Neural cell (in vitro differentiated cells): ENCODE results near the gene HHIPL1. TPM values are rescaled to one million over a fixed set of nuclear protein-coding genes. Genes with fewer than 3 reads are reported as not detected.

ENCODE experiments used
- H2AFZ ChIP-seq: fragments of 200-600, 300-800 bp; sonication (generic), shearing (Covaris generic); 2 replicates; pipeline ENCODE4 v1.6.0; 2014; ENCODE audit warnings: low read depth, mild to moderate bottlenecking, antibody characterized with exemption, low read length, moderate library complexity
- H3F3A ChIP-seq: fragments of 200-600 bp; shearing (Covaris generic); 2 replicates; pipeline ENCODE4 v1.6.1; 2016; ENCODE audit warnings: mild to moderate bottlenecking, moderate library complexity, mixed read lengths, antibody characterized with exemption, low read length; ENCODE audit not compliant: insufficient read depth, poor library complexity, severe bottlenecking
- H3K27ac ChIP-seq: fragments of 200-600, 300-800 bp; sonication (generic), shearing (Covaris generic); 2 replicates; pipeline ENCODE4 v1.5.1; 2014; ENCODE audit warnings: mild to moderate bottlenecking, low read length, moderate library complexity
- H3K27me3 ChIP-seq: fragments of 300-800, 200-600 bp; sonication (generic), shearing (Covaris generic); 2 replicates; pipeline ENCODE4 v1.6.0; 2014; ENCODE audit warnings: mild to moderate bottlenecking, low read depth, low read length, moderate library complexity; ENCODE audit not compliant: insufficient read depth
- H3K36me3 ChIP-seq: fragments of 300-800, 200-600 bp; sonication (generic), shearing (Covaris generic); 2 replicates; pipeline ENCODE4 v1.5.1; 2014; ENCODE audit warnings: mild to moderate bottlenecking, antibody characterized with exemption, low read length, moderate library complexity; ENCODE audit not compliant: insufficient read depth
- H3K4me2 ChIP-seq: fragments of 300-800, 200-600 bp; sonication (generic), shearing (Covaris generic); 2 replicates; pipeline ENCODE4 v1.6.0; 2014; ENCODE audit warnings: mild to moderate bottlenecking, low read length
- H3K4me3 ChIP-seq: fragments of 300-800, 200-600 bp; sonication (generic), shearing (Covaris generic); 2 replicates; pipeline ENCODE4 v1.5.1; 2014; ENCODE audit warnings: mild to moderate bottlenecking, low read length, moderate library complexity
- H3K79me2 ChIP-seq: fragments of 200-600 bp; shearing (Covaris generic); replicated peaks from 2 replicates; pipeline ENCODE4 v1.6.0; 2014; ENCODE audit warnings: mild to moderate bottlenecking, low read length, moderate library complexity; ENCODE audit not compliant: insufficient read depth
- H3K9ac ChIP-seq: fragments of 300-800, 200-600 bp; sonication (generic), shearing (Covaris generic); 2 replicates; pipeline ENCODE4 v1.6.1; 2016; ENCODE audit warnings: mild to moderate bottlenecking, low read length, mixed read lengths
- H3K9me2 ChIP-seq: fragments of 200-600 bp; shearing (Covaris generic); 2 replicates; pipeline ENCODE4 v1.6.1; 2016; ENCODE audit warnings: mild to moderate bottlenecking, low read length, mixed read lengths; ENCODE audit not compliant: insufficient read depth
- H3K9me3 ChIP-seq: fragments of 200-600, 300-800 bp; sonication (generic), shearing (Covaris generic); 2 replicates; pipeline ENCODE4 v1.6.1; 2016; ENCODE audit warnings: mild to moderate bottlenecking, mixed run types, low read length, moderate library complexity, mixed read lengths
- H4K20me1 ChIP-seq: fragments of 200-600 bp; shearing (Covaris generic); 2 replicates; pipeline ENCODE4 v1.6.1; 2016; ENCODE audit warnings: mild to moderate bottlenecking, mixed run types; ENCODE audit not compliant: insufficient read depth
- CTCF ChIP-seq: fragments of 450-650 bp; IDR thresholded peaks from 2 replicates; pipeline ENCODE4 v1.5.1; 2014; ENCODE audit warnings: antibody characterized with exemption, mild to moderate bottlenecking, moderate library complexity; ENCODE audit not compliant: poor library complexity, severe bottlenecking
- EP300 ChIP-seq: fragments of 450-650 bp; conservative IDR thresholded peaks from 2 replicates; pipeline ENCODE4 v1.6.1; 2014; ENCODE audit warnings: antibody characterized with exemption, mild to moderate bottlenecking, moderate library complexity; ENCODE audit not compliant: poor library complexity, severe bottlenecking
- EZH2 ChIP-seq: fragments of 200-600, 300-800 bp; shearing (Covaris generic), sonication (generic); IDR thresholded peaks from 2 replicates; pipeline ENCODE4 v1.6.1; 2014; ENCODE audit warnings: antibody characterized with exemption, low read length, borderline replicate concordance, mild to moderate bottlenecking; ENCODE audit not compliant: insufficient read depth, poor library complexity, severe bottlenecking
- MXI1 ChIP-seq: fragments of 450-650 bp; conservative IDR thresholded peaks from 2 replicates; pipeline ENCODE4 v1.6.1; 2014; ENCODE audit warnings: antibody characterized with exemption, mild to moderate bottlenecking; ENCODE audit not compliant: poor library complexity, severe bottlenecking
- POLR2AphosphoS5 ChIP-seq: IDR thresholded peaks from 2 replicates; pipeline ENCODE4 v1.6.1; 2012
- RAD21 ChIP-seq: fragments of 450-650 bp; conservative IDR thresholded peaks from 2 replicates; pipeline ENCODE4 v1.6.1; 2014; ENCODE audit warnings: antibody characterized with exemption, mild to moderate bottlenecking, moderate library complexity
- REST ChIP-seq: IDR thresholded peaks from 2 replicates; pipeline ENCODE4 v1.6.1; 2012; ENCODE audit warnings: borderline replicate concordance
- SMC3 ChIP-seq: fragments of 450-650 bp; conservative IDR thresholded peaks from 2 replicates; pipeline ENCODE4 v1.6.1; 2014; ENCODE audit warnings: antibody characterized with exemption, mild to moderate bottlenecking, moderate library complexity; ENCODE audit not compliant: poor library complexity
- TAF1 ChIP-seq: IDR thresholded peaks from 2 replicates; pipeline ENCODE4 v1.6.1; 2012; ENCODE audit warnings: low read depth
- polyA plus RNA-seq: library from polyadenylated mRNA; depleted of rRNA; stranded (reverse); fragments of >200 nt; gene quantifications from 2 replicates; pipeline ENCODE4 v1.2.3, GENCODE V29; 2014

HHIPL1 gene
- polyA plus RNA-seq, 1 donor from 2014 or later: 0.47 TPM

- Histone ChIP-seq H2AFZ (no peak overlapping the region), H3K79me2 (no peaks in the 10 kb centered on the region), H3K36me3 (no peaks in the 10 kb centered on the region), H3K27me3 (no peaks in the 10 kb centered on the region), H3K9me2 (no peaks in the 10 kb centered on the region), H3K9me3 (no peaks in the 10 kb centered on the region), H3K27ac (no peak overlapping the region), H3F3A (peaks cover 9% of the 10 kb centered on the region), H3K4me2 (no peak overlapping the region), H3K9ac (no peak overlapping the region), H4K20me1 (no peaks in the 10 kb centered on the region), H3K4me3 (no peak overlapping the region)
- TF ChIP-seq POLR2AphosphoS5 (no peak), EP300 (no peak), REST (no peak), MXI1 (no peak), SMC3 (no peak), EZH2 (no peak), TAF1 (no peak), RAD21 (no peak), CTCF (no peak)
These were observed 36.3 kb upstream of the HHIPL1 start for GRCh38 chr14:99608591-99608990.

- H3K4me2 ChIP-seq: no peak overlapping the region
- no peaks in the 10 kb centered on the region for H3K36me3 ChIP-seq
- TF ChIP-seq REST: no peak
- no peak for TF ChIP-seq CTCF
- TF ChIP-seq TAF1: no peak
- no peak overlapping the region for H3K4me3 ChIP-seq
- no peaks in the 10 kb centered on the region for H3K9me3 ChIP-seq
- peaks cover 9% of the 10 kb centered on the region for H3F3A ChIP-seq
- H3K27me3 ChIP-seq: no peaks in the 10 kb centered on the region
- no peaks in the 10 kb centered on the region for H4K20me1 ChIP-seq
- no peak overlapping the region for H2AFZ ChIP-seq
- H3K9ac ChIP-seq: no peak overlapping the region
- no peaks in the 10 kb centered on the region for H3K79me2 ChIP-seq
- no peak overlapping the region for H3K27ac ChIP-seq
- H3K9me2 ChIP-seq: no peaks in the 10 kb centered on the region
These were observed 35.4 kb upstream of the HHIPL1 start for GRCh38 chr14:99609245-99610170.
